A549 (cell line): ENCODE measurements around the gene C1QBP. TPM values are rescaled to one million over a fixed set of nuclear protein-coding genes. Genes with fewer than 3 reads are reported as not detected.

Experiments
- ATAC-seq, 2 experiments: fragments of 200-7000 bp in 1 of 2; fragments of >200 bp in 1 of 2; cut with Nextera tagmentation in 1 of 2; cut with Tn5 transposase in 1 of 2; 3 replicates each; pipeline versions ENCODE4 v1.8.0 to v1.9.1; 2018 to 2020; ENCODE audit warnings: mild to moderate bottlenecking in 1 of 2, moderate library complexity in 1 of 2
- CTCF ChIA-PET: fragments of 300-600 bp; sonication (Branson Sonifier 250); formaldehyde crosslinking; extraction: SDS; loops from one replicate; lab custom pipeline; 2021; ENCODE audit warnings: antibody characterized with exemption, inconsistent platforms; lab: Yijun Ruan, JAX
- POLR2A ChIA-PET: fragments of 350-600 bp; formaldehyde crosslinking; extraction: SDS; loops from one replicate; lab custom pipeline; 2021; ENCODE audit warnings: antibody characterized with exemption, inconsistent platforms; lab: Yijun Ruan, JAX
- DNase-seq, 2 experiments: peaks; one replicate each; pipeline versions ENCODE4 v3.0.0 to v3.0.0-alpha.2; 2011 to 2016; ENCODE audit warnings: low read depth in 1 of 2, low spot score in 1 of 2
- FAIRE-seq: peaks from 2 replicates; lab custom pipeline; 2011; peaks lifted over from hg19 to GRCh38; lab: Jason Lieb, UNC
- H3K27ac ChIP-seq, 2 experiments: fragments of >200 bp; sonication (Bioruptor Twin); formaldehyde crosslinking; 3 replicates each; pipeline ENCODE4 v1.5.1; 2016 to 2017
- H3K4me1 ChIP-seq: fragments of >200 bp; sonication (Bioruptor Twin); formaldehyde crosslinking; 3 replicates; pipeline ENCODE4 v1.6.1; 2016
- H3K4me2 ChIP-seq: fragments of >200 bp; sonication (Bioruptor Twin); formaldehyde crosslinking; 3 replicates; pipeline ENCODE4 v1.6.1; 2016
- H3K4me3 ChIP-seq: fragments of >200 bp; sonication (Bioruptor Twin); formaldehyde crosslinking; 3 replicates; pipeline ENCODE4 v1.5.1; 2016
- H3K9me3 ChIP-seq: fragments of >200 bp; sonication (Bioruptor Twin); formaldehyde crosslinking; 3 replicates; pipeline ENCODE4 v1.6.1; 2016
- EHF ChIP-seq: fragments of 250-450 bp; sonication (Bioruptor Pico); IDR thresholded peaks from 2 replicates; pipeline ENCODE4 v1.5.0; 2020; ENCODE audit warnings: mild to moderate bottlenecking
- EP300 ChIP-seq, 2 experiments: fragments of >200 bp; sonication (Bioruptor Twin); formaldehyde crosslinking; IDR thresholded peaks; 2 replicates in 1 of 2; 3 replicates in 1 of 2; pipeline ENCODE4 v1.6.1; 2016 to 2017
- FOSB ChIP-seq: fragments of 250-450 bp; sonication (Bioruptor Pico); IDR thresholded peaks from 2 replicates; pipeline ENCODE4 v1.5.0; 2020; ENCODE audit warnings: mild to moderate bottlenecking, moderate library complexity
- FOSL2 ChIP-seq, 2 experiments: fragments of 450-650 bp in 1 of 2; fragments of >200 bp in 1 of 2; sonication (Bioruptor Twin) in 1 of 2; formaldehyde crosslinking; IDR thresholded peaks; 2 replicates each; pipeline versions ENCODE4 v1.5.0 to v1.6.1; 2016 to 2020; ENCODE audit warnings: mild to moderate bottlenecking in 1 of 2, moderate library complexity in 1 of 2
- GATA3 ChIP-seq: IDR thresholded peaks from 2 replicates; pipeline ENCODE4 v1.6.1; 2012; ENCODE audit warnings: borderline replicate concordance
- HDAC2 ChIP-seq: fragments of 200-600 bp; sonication (generic); IDR thresholded peaks from 2 replicates; pipeline ENCODE4 v1.6.1; 2016
- HOXB13 ChIP-seq: fragments of 250-450 bp; sonication (Bioruptor Pico); IDR thresholded peaks from 2 replicates; pipeline ENCODE4 v1.5.0; 2020; ENCODE audit warnings: low read depth, mild to moderate bottlenecking, moderate library complexity
- JUN ChIP-seq, 2 experiments: fragments of >200 bp; sonication (Bioruptor Twin); formaldehyde crosslinking; IDR thresholded peaks; 2 replicates in 1 of 2; 3 replicates in 1 of 2; pipeline ENCODE4 v1.6.1; 2016 to 2017
- KDM5A ChIP-seq: fragments of 200-600 bp; sonication (generic); IDR thresholded peaks from 2 replicates; pipeline ENCODE4 v1.6.1; 2016; ENCODE audit warnings: antibody characterized with exemption, mild to moderate bottlenecking
- MAFK ChIP-seq: fragments of 450-650 bp; IDR thresholded peaks from 2 replicates; pipeline ENCODE4 v1.6.1; 2014; ENCODE audit not compliant: partially characterized antibody
- MYC ChIP-seq: IDR thresholded peaks from 2 replicates; pipeline ENCODE4 v1.6.1; 2012; ENCODE audit warnings: mild to moderate bottlenecking, inconsistent platforms, low read length, improper control_type of control experiment, borderline replicate concordance
- NPAS2 ChIP-seq: fragments of 250-450 bp; sonication (Bioruptor Pico); IDR thresholded peaks from 2 replicates; pipeline ENCODE4 v1.8.0; 2022; ENCODE audit warnings: mild to moderate bottlenecking, moderate library complexity, borderline replicate concordance
- NR3C1 ChIP-seq: fragments of >200 bp; sonication (Bioruptor Twin); formaldehyde crosslinking; IDR thresholded peaks from 3 replicates; pipeline ENCODE4 v1.6.1; 2017
- PHF8 ChIP-seq: fragments of 200-600 bp; sonication (generic); IDR thresholded peaks from 2 replicates; pipeline ENCODE4 v1.6.1; 2016; ENCODE audit warnings: low read depth, mild to moderate bottlenecking, antibody characterized with exemption, moderate library complexity, borderline replicate concordance
- POLR2A ChIP-seq: IDR thresholded peaks from 2 replicates; pipeline ENCODE4 v1.6.1; 2012; ENCODE audit warnings: mild to moderate bottlenecking, low read length
- POLR2AphosphoS2 ChIP-seq: conservative IDR thresholded peaks from 2 replicates; pipeline ENCODE4 v1.6.1; 2012; ENCODE audit warnings: low read length, improper control_type of control experiment, inconsistent platforms
- RARB ChIP-seq: fragments of 250-450 bp; sonication (Bioruptor Pico); IDR thresholded peaks from 2 replicates; pipeline ENCODE4 v1.8.0; 2021; ENCODE audit warnings: mild to moderate bottlenecking, moderate library complexity
- REST ChIP-seq: fragments of 200-600 bp; sonication (generic); IDR thresholded peaks from 2 replicates; pipeline ENCODE4 v1.6.1; 2016; ENCODE audit warnings: antibody characterized with exemption, mild to moderate bottlenecking, moderate library complexity
- TFCP2L1 ChIP-seq: fragments of 250-450 bp; sonication (Bioruptor Pico); IDR thresholded peaks from 2 replicates; pipeline ENCODE4 v1.5.0; 2021; ENCODE audit warnings: mild to moderate bottlenecking
- TP53 ChIP-seq: fragments of 250-450 bp; sonication (Bioruptor Pico); IDR thresholded peaks from 2 replicates; pipeline ENCODE4 v1.5.0; 2021; ENCODE audit warnings: mild to moderate bottlenecking, moderate library complexity
- USF2 ChIP-seq: fragments of 450-650 bp; IDR thresholded peaks from 2 replicates; pipeline ENCODE4 v1.6.1; 2014; ENCODE audit warnings: antibody characterized with exemption
- WGBS: methylation state at CpG from one replicate; pipeline ENCODE4 v1.1.6; 2017; ENCODE audit errors: missing lambda C conversion rate; 5-methylcytosine and 5-hydroxymethylcytosine counted together
- polyA plus RNA-seq, 4 experiments: library from polyadenylated mRNA; depleted of rRNA in 3 of 4; stranded (reverse); fragments of >200 nt; fragmentation: RNase III in 1 of 4; extraction: RNeasy Plus Mini Kit Qiagen cat#74134 plus additional on column Dnase treatment in 1 of 4; gene quantifications; 2 replicates in 3 of 4; 3 replicates in 1 of 4; pipeline ENCODE4 v1.2.3, GENCODE V29; 2011 to 2017
- TF ChIP-seq, protein P1 (sequence below): fragments of >200 bp; sonication (Bioruptor Twin); formaldehyde crosslinking; IDR thresholded peaks from 3 replicates; pipeline ENCODE4 v1.6.1; 2016
- TF ChIP-seq, protein P2 (sequence below): IDR thresholded peaks from 2 replicates; pipeline ENCODE4 v1.6.1; 2012

Gene C1QBP
- polyA plus RNA-seq, 2 of the 4 experiments (the other 2 are of a cell fraction), result 557 to 683 TPM

GRCh38 chr17:5422505-5422904 is 16.4 kb downstream of the C1QBP start:
- 50% methylated on average over 2 of the region's 2 CpGs for WGBS
- H3K9me3 ChIP-seq, result no peaks in the 10 kb centered on the region
- peak; percentile 50 to 58 for DNase-seq
- POLR2A ChIA-PET, result interaction anchor here (0.9 to 1.5 kb wide), 2 partner anchors 12 to 17 kb away, joined by 5 to 10 read pairs; no protein-coding TSS in a partner anchor
- FAIRE-seq, result no peak
- TF ChIP-seq MAFK (peak; percentile 98), NPAS2 (CRISPR knock-in tag) (no peak), FOSL2 (IDR thresholded peaks at IDR 0.05) (no peak), FOSL2 (CRISPR knock-in tag; IDR thresholded peaks at IDR 0.05) (peak; percentile 54; the same call in 1 of the 2 replicates), REST (no peak), FOSB (no peak)
- no peak for ATAC-seq
- CTCF ChIA-PET, result interaction anchor here (0.7 to 9.3 kb wide), 7 partner anchors 8 to 1005 kb away, joined by 3 to 178 read pairs (median 5); partner anchors contain the start of gene C1QBP
- H3K27ac ChIP-seq, result no peak overlapping the region
- H3K4me2 ChIP-seq, result peak overlapping the region; percentile 99
- H3K4me1 ChIP-seq, result peaks cover 33% of the 10 kb centered on the region
- no peak overlapping the region for H3K4me3 ChIP-seq

GRCh38 chr17:5419959-5420653 is 18.8 kb downstream of the C1QBP start, which contains the start of gene RPAIN:
RPAIN (plus strand) TSS chr17:5420182; CDS start chr17:5420211, 29 bp downstream.
- peak within 1 kb of the TSS; percentile 89 to 90 for H3K27ac ChIP-seq
- ATAC-seq (peak; percentile 89 to 90), DNase-seq (peak; percentile 93 to 95), FAIRE-seq (peak; percentile 70)
- CTCF ChIA-PET, result interaction anchor here (0.7 to 3.6 kb wide), 2 partner anchors 14 to 19 kb away, joined by 3 to 54 read pairs; partner anchors contain the start of gene C1QBP
- H3K4me1 ChIP-seq, result peaks cover 40% of the 10 kb centered on the region
- WGBS, result under 1% methylated on average over 31 of the region's 41 CpGs
- TF ChIP-seq, protein P1, sequence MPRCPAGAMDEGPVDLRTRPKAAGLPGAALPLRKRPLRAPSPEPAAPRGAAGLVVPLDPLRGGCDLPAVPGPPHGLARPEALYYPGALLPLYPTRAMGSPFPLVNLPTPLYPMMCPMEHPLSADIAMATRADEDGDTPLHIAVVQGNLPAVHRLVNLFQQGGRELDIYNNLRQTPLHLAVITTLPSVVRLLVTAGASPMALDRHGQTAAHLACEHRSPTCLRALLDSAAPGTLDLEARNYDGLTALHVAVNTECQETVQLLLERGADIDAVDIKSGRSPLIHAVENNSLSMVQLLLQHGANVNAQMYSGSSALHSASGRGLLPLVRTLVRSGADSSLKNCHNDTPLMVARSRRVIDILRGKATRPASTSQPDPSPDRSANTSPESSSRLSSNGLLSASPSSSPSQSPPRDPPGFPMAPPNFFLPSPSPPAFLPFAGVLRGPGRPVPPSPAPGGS, result peak; percentile 83
- TF ChIP-seq GATA3 (0 out of 2 replicates have a peak, but pooled peaks have one; percentile 5), FOSB (no peak), JUN (IDR thresholded peaks at IDR 0.05) (peak; percentile 59 to 64; a peak in 3 of 5 replicates), TP53 (CRISPR knock-in tag) (0 out of 2 replicates have a peak, but pooled peaks have one; percentile 17), EP300 (IDR thresholded peaks at IDR 0.05) (0 out of 5 replicates have a peak, but pooled peaks of 1 of the 2 experiments have one; percentile 7), MYC (peak; percentile 91), POLR2A (peak; percentile 91), PHF8 (peak; percentile 97), HOXB13 (CRISPR knock-in tag) (peak; percentile 61; the same call in 1 of the 2 replicates), TFCP2L1 (CRISPR knock-in tag) (no peak), USF2 (0 out of 2 replicates have a peak, but pooled peaks have one; percentile 16), HDAC2 (0 out of 2 replicates have a peak, but pooled peaks have one; percentile 18), POLR2AphosphoS2 (no peak), KDM5A (peak; percentile 71), EHF (CRISPR knock-in tag) (no peak), NR3C1 (no peak), RARB (CRISPR knock-in tag) (0 out of 2 replicates have a peak, but pooled peaks have one; percentile 31)
- TF ChIP-seq, protein P2, sequence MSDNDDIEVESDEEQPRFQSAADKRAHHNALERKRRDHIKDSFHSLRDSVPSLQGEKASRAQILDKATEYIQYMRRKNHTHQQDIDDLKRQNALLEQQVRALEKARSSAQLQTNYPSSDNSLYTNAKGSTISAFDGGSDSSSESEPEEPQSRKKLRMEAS, result peak; percentile 99
- H3K4me2 ChIP-seq, result peak within 1 kb of the TSS; percentile 99
- H3K9me3 ChIP-seq, result no peaks in the 10 kb centered on the region
- H3K4me3 ChIP-seq, result peak within 1 kb of the TSS; percentile 78
- POLR2A ChIA-PET, result interaction anchor here (0.9 to 1.3 kb wide), 14 partner anchors 8 to 228 kb away, joined by 3 to 18 read pairs (median 5); partner anchors contain the start of genes C1QBP, DERL2, DHX33 and MIS12
